ENCODE data around the gene FRS3.
"Not testable (repeated sequence)": the region's sequence is repeated elsewhere in the genome, so short reads cannot be mapped to it uniquely, and the experiment has no call there.

The FRS3 gene

GRCh38 chr6:41813956-41814355 is 34.3 kb upstream of the FRS3 start:
- no peaks in the 10 kb centered on the region for H3K9me3 ChIP-seq
- TF ChIP-seq, protein P1, sequence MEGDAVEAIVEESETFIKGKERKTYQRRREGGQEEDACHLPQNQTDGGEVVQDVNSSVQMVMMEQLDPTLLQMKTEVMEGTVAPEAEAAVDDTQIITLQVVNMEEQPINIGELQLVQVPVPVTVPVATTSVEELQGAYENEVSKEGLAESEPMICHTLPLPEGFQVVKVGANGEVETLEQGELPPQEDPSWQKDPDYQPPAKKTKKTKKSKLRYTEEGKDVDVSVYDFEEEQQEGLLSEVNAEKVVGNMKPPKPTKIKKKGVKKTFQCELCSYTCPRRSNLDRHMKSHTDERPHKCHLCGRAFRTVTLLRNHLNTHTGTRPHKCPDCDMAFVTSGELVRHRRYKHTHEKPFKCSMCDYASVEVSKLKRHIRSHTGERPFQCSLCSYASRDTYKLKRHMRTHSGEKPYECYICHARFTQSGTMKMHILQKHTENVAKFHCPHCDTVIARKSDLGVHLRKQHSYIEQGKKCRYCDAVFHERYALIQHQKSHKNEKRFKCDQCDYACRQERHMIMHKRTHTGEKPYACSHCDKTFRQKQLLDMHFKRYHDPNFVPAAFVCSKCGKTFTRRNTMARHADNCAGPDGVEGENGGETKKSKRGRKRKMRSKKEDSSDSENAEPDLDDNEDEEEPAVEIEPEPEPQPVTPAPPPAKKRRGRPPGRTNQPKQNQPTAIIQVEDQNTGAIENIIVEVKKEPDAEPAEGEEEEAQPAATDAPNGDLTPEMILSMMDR (IDR thresholded peaks at IDR 0.05): no peak
- H3K27me3 ChIP-seq: no peaks in the 10 kb centered on the region

DNA sequence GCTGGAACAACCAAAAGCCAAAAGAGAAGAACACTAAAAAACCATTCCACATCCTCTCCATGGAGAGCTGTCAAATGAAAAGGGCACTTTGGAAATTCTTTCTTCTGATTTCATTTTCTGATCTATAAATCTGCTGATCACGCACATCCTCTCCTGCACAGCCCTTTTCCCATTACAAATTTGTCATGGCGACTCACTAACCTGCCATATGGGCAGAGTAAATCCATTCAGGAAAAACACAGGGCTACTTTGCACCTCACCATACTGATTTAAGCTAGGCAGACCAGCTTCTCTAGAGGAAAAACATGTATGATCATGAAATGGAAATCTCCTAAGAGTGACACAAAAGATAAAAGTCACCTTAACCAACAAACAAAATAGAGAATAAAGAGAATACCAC is 33.8 kb upstream of the FRS3 start:
- TF ChIP-seq, protein P1 (IDR thresholded peaks at IDR 0.05): no peak
- Histone ChIP-seq H3K4me1 (ENCODE audit: control insufficient read depth in 1 of 2, insufficient read depth in 1 of 2, low read depth in 1 of 2, low read length in 1 of 2) (peaks cover 3% of the 10 kb centered on the region in 2 experiments), H3K27ac (no peak overlapping the region), H3K4me3 (ENCODE audit: low read depth in 1 of 2, low read length in 1 of 2) (no peak overlapping the region), H3K36me3 (no peaks in the 10 kb centered on the region), H3K27me3 (no peaks in the 10 kb centered on the region), H3K9me3 (no peaks in the 10 kb centered on the region)

More at GRCh38 chr6:41813956-41814355, 34.3 kb upstream of the FRS3 start:
- Histone ChIP-seq H3K4me3 (ENCODE audit: low read depth in 1 of 2, low read length in 1 of 2) (no peak overlapping the region), H3K4me1 (ENCODE audit: control insufficient read depth in 1 of 2, insufficient read depth in 1 of 2, low read depth in 1 of 2, low read length in 1 of 2) (peaks cover 7 to 8% of the 10 kb centered on the region in 2 experiments), H3K36me3 (no peaks in the 10 kb centered on the region), H3K27ac (no peak overlapping the region)

DNA sequence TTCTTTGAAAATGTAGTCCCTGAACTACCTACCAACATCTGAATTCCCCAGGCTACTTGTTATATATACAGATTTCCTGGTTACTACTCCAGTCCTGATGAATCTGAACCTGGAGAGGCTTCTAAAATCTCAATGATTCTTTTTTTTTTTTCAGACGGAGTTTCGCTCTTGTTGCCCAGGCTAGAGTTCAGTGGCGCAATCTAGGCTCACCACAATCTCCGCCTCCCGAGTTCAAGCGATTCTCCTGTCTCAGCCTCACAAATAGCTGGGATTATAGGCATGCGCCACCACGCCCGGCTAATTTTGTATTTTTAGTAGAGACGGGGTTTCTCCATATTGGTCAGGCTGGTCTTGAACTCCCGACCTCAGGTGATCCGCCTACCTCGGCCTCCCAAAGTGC is 32.2 kb upstream of the FRS3 start:
- not testable (repeated sequence) for H3K27me3 ChIP-seq; H3K36me3 ChIP-seq; H3K4me3 ChIP-seq (ENCODE audit: low read depth in 1 of 2, low read length in 1 of 2); H3K9me3 ChIP-seq; H3K4me1 ChIP-seq (ENCODE audit: control insufficient read depth in 1 of 2, insufficient read depth in 1 of 2, low read depth in 1 of 2, low read length in 1 of 2); H3K27ac ChIP-seq

GRCh38 chr6:41811095-41811494 is 31.4 kb upstream of the FRS3 start:
- TF ChIP-seq, protein P1 (IDR thresholded peaks at IDR 0.05): no peak
- no peaks in the 10 kb centered on the region for H3K27me3 ChIP-seq
- no peaks in the 10 kb centered on the region for H3K4me1 ChIP-seq (ENCODE audit: control insufficient read depth in 1 of 2, insufficient read depth in 1 of 2, low read depth in 1 of 2, low read length in 1 of 2)
- no peaks in the 10 kb centered on the region for H3K9me3 ChIP-seq
- no peak overlapping the region for H3K27ac ChIP-seq
- H3K36me3 ChIP-seq: peaks cover 7% of the 10 kb centered on the region
- no peak overlapping the region for H3K4me3 ChIP-seq (ENCODE audit: low read depth in 1 of 2, low read length in 1 of 2)

GRCh38 chr6:41805830-41806774 is 26.4 kb upstream of the FRS3 start:
- Histone ChIP-seq H3K36me3 (peaks cover 28% of the 10 kb centered on the region), H3K27ac (no peak overlapping the region), H3K27me3 (no peaks in the 10 kb centered on the region), H3K9me3 (no peaks in the 10 kb centered on the region), H3K4me3 (ENCODE audit: low read depth in 1 of 2, low read length in 1 of 2) (no peak overlapping the region), H3K4me1 (ENCODE audit: control insufficient read depth in 1 of 2, insufficient read depth in 1 of 2, low read depth in 1 of 2, low read length in 1 of 2) (no peaks in the 10 kb centered on the region)
- TF ChIP-seq, protein P1 (IDR thresholded peaks at IDR 0.05): no peak

DNA sequence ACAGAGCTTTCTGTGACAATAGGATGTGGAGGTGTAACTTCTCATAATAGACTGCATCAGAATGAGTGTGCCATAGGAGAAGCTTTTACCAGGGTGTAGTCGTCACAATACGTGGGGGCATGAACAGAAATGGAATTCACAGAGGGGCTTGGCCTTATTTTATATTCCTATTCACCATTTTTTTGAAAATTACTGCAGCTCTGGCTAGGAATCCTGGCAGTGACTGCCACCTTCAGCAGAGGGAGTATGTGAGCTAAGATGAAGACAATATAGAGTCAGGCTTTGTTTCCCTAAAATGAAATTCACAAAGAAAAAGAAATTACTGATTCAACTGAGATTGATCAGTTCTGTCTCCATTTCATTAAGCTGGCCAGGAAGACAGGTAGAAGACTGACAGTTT is 21.7 kb upstream of the FRS3 start:
- Histone ChIP-seq H3K9me3 (no peaks in the 10 kb centered on the region), H3K4me3 (ENCODE audit: low read depth in 1 of 2, low read length in 1 of 2) (no peak overlapping the region)
- TF ChIP-seq, protein P1 (IDR thresholded peaks at IDR 0.05): no peak

More for the DNA sequence above, 21.7 kb upstream of the FRS3 start:
- no peaks in the 10 kb centered on the region for H3K4me1 ChIP-seq (ENCODE audit: control insufficient read depth in 1 of 2, insufficient read depth in 1 of 2, low read depth in 1 of 2, low read length in 1 of 2)
- H3K27ac ChIP-seq: no peak overlapping the region
- no peaks in the 10 kb centered on the region for H3K27me3 ChIP-seq
- peaks cover 38% of the 10 kb centered on the region for H3K36me3 ChIP-seq

Measured in neutrophil (primary cell).